Measurements from ENCODE around the gene DNAJC1. TPM values are rescaled to one million over a fixed set of nuclear protein-coding genes. Genes with fewer than 3 reads are reported as not detected.
A peak's percentile ranks its signal among the peaks of the same experiment; 100 is the strongest.

The DNAJC1 gene
- total RNA-seq, 1 experiment from 2014 or later = 12.9 TPM

DNA sequence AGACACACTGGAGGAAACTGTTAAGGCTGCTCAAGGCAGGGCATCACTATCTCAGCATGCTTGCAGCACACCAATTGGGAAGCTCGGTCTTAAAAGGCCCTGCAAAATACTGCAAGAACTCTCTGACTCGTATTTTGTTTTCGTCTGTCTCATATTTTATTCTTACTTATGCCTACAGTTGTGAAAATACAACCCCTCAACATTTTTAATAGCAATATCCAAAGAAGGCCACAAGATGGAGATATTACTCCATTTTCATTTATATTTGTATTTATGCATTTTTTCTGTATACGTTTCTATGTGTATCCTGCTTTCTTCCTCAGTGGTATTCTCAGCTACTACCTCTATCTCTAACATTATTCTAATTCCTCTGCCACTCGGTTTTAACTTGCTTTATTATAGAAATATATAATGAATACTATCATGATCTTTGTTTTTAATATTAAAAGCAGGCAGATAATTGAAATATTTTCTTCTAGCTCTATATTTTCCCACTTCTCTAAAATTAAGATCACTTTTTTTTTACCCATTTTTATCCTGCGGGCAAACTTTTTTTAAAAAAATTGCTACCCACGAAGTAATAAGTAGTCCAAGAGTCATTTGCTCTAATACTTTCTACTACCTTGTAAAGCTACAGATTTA, 10.0 kb downstream of the DNAJC1 start:
- H3K36me3 ChIP-seq (ENCODE audit: control insufficient read depth, insufficient read depth, low read length) = no peaks in the 10 kb centered on the region
- no peaks in the 10 kb centered on the region for H3K4me1 ChIP-seq (ENCODE audit: control insufficient read depth, insufficient read depth, low read length)
- ChIA-PET POLR2A (interaction anchor here (0.6 kb wide), 1 partner anchor 347 kb away, joined by 5 read pairs; no protein-coding TSS in a partner anchor), CTCF (interaction anchor here (0.6 to 0.9 kb wide), 2 partner anchors 357 to 1166 kb away, joined by 3 to 17 read pairs; no protein-coding TSS in a partner anchor)
- DNase-seq (ENCODE audit: low read depth, low spot score) (no peak), ATAC-seq (no peak)
- H3K27me3 ChIP-seq (ENCODE audit: control insufficient read depth, insufficient read depth, low read length) = no peaks in the 10 kb centered on the region
- no peak overlapping the region for H3K27ac ChIP-seq (ENCODE audit: low read length)
- in situ Hi-C loops (cut with HindIII; ENCODE audit: low pct_unique_long_range_greater_than_20kb, low sequenced_read_pairs) = no loop called here
- no peaks in the 10 kb centered on the region for H3K9me3 ChIP-seq (ENCODE audit: control insufficient read depth, insufficient read depth, low read depth, low read length)
- intact Hi-C loops (cut with micrococcal nuclease; ENCODE audit: unreplicated experiment) = loop anchor here (5.0 to 10.0 kb wide), 3 partner anchors 324 to 1071 kb away; partner anchors contain the start of gene COMMD3
- no TSS peak for BruUV-seq (replicated peaks)
- TF ChIP-seq TCF7L2 (IDR thresholded peaks at IDR 0.05; ENCODE audit: low read depth, low read length) = no peak
- peak; percentile 49; the same call in 1 of the 2 replicates for TF ChIP-seq CTCF (IDR thresholded peaks at IDR 0.05)
- H3K4me3 ChIP-seq (ENCODE audit: low read depth in 2 of 2, low read length in 2 of 2) = no peak overlapping the region

DNA sequence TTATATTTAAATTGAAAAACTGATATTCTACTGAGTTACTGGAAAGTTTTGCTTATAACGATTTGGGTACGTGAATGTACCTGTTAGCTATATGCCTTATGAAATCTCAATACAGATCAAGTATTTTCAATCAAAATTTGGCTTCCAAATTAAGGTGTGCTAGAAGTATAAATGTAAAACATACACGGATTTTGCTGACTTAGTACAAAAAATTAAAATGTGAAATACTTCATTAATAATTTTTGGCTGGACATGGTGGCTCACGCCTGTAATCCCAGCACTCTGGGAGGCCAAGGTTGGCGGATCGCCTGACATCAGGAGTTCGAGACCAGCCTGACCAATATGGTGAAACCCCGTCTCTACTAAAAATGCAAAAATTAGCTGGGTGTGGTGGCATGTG, 11.7 kb downstream of the DNAJC1 start:
- intact Hi-C loops (cut with micrococcal nuclease; ENCODE audit: unreplicated experiment) = loop anchor here (5.0 to 10.0 kb wide), 3 partner anchors 326 to 1073 kb away; partner anchors contain the start of gene COMMD3
- POLR2A ChIA-PET = no interaction called here
- CTCF ChIA-PET = no interaction called here

More for the DNA sequence above, 11.7 kb downstream of the DNAJC1 start:
- Histone ChIP-seq H3K27me3 (ENCODE audit: control insufficient read depth, insufficient read depth, low read length) (no peaks in the 10 kb centered on the region), H3K4me1 (ENCODE audit: control insufficient read depth, insufficient read depth, low read length) (no peaks in the 10 kb centered on the region), H3K4me3 (ENCODE audit: low read depth in 2 of 2, low read length in 2 of 2) (no peak overlapping the region), H3K36me3 (ENCODE audit: control insufficient read depth, insufficient read depth, low read length) (no peaks in the 10 kb centered on the region), H3K27ac (ENCODE audit: low read length) (no peak overlapping the region), H3K9me3 (ENCODE audit: control insufficient read depth, insufficient read depth, low read depth, low read length) (no peaks in the 10 kb centered on the region)
- no peak for TF ChIP-seq POLR2AphosphoS5 (IDR thresholded peaks at IDR 0.05; ENCODE audit: low read depth, low read length)
- no peak for TF ChIP-seq SIN3A (IDR thresholded peaks at IDR 0.05; ENCODE audit: borderline replicate concordance, insufficient read depth, low read depth, low read length)
- TF ChIP-seq TCF7L2 (IDR thresholded peaks at IDR 0.05; ENCODE audit: low read depth, low read length) = no peak
- TF ChIP-seq CTCF (IDR thresholded peaks at IDR 0.05) = no peak
- TF ChIP-seq, protein P1, sequence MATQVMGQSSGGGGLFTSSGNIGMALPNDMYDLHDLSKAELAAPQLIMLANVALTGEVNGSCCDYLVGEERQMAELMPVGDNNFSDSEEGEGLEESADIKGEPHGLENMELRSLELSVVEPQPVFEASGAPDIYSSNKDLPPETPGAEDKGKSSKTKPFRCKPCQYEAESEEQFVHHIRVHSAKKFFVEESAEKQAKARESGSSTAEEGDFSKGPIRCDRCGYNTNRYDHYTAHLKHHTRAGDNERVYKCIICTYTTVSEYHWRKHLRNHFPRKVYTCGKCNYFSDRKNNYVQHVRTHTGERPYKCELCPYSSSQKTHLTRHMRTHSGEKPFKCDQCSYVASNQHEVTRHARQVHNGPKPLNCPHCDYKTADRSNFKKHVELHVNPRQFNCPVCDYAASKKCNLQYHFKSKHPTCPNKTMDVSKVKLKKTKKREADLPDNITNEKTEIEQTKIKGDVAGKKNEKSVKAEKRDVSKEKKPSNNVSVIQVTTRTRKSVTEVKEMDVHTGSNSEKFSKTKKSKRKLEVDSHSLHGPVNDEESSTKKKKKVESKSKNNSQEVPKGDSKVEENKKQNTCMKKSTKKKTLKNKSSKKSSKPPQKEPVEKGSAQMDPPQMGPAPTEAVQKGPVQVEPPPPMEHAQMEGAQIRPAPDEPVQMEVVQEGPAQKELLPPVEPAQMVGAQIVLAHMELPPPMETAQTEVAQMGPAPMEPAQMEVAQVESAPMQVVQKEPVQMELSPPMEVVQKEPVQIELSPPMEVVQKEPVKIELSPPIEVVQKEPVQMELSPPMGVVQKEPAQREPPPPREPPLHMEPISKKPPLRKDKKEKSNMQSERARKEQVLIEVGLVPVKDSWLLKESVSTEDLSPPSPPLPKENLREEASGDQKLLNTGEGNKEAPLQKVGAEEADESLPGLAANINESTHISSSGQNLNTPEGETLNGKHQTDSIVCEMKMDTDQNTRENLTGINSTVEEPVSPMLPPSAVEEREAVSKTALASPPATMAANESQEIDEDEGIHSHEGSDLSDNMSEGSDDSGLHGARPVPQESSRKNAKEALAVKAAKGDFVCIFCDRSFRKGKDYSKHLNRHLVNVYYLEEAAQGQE (IDR thresholded peaks at IDR 0.05; ENCODE audit: insufficient read depth in 1 of 2, low read depth in 2 of 2, low read length in 1 of 2) = no peak
- DNase-seq (ENCODE audit: low read depth, low spot score) (no peak), ATAC-seq (no peak)
- no TSS peak for BruUV-seq (replicated peaks)
- in situ Hi-C loops (cut with HindIII; ENCODE audit: low pct_unique_long_range_greater_than_20kb, low sequenced_read_pairs) = no loop called here

Measured in Panc1 (cell line).